ENCODE measurements around the gene NDUFS8. TPM values are rescaled to one million over a fixed set of nuclear protein-coding genes. Genes with fewer than 3 reads are reported as not detected.

Gene NDUFS8
- total and polyA plus RNA-seq, 10 of the 15 experiments (the other 5 are each of a cell fraction or from before 2014, with no cell fraction given), result 17.6 to 308 (median 120) TPM

GRCh38 chr11:68037411-68038225, 7.1 kb downstream of the NDUFS8 start (continued):
- no peak for TF ChIP-seq E4F1 (IDR thresholded peaks at IDR 0.05; ENCODE audit: borderline replicate concordance, partially characterized antibody)
- no peak for TF ChIP-seq CEBPB (IDR thresholded peaks at IDR 0.05; ENCODE audit: borderline replicate concordance in 1 of 2, low read depth in 2 of 2, low read length in 2 of 2)
- no peak for TF ChIP-seq KDM1A (IDR thresholded peaks at IDR 0.05; ENCODE audit: borderline replicate concordance)
- no peak for TF ChIP-seq ELK1 (IDR thresholded peaks at IDR 0.05; ENCODE audit: low read depth, low read length)

- Histone ChIP-seq H3K79me2 (ENCODE audit: control insufficient read depth, insufficient read depth, low read length) (peaks cover 46% of the 10 kb centered on the region), H3K4me1 (ENCODE audit: control insufficient read depth, insufficient read depth, low read length) (peaks cover 13% of the 10 kb centered on the region), H3K27me3 (replicated peaks in 1 of 2; ENCODE audit: control insufficient read depth in 2 of 2, insufficient read depth in 2 of 2, low read length in 1 of 2) (no peaks in the 10 kb centered on the region), H3K9me3 (replicated peaks; ENCODE audit: control insufficient read depth, insufficient read depth, low read length) (no peaks in the 10 kb centered on the region), H4K20me1 (ENCODE audit: control insufficient read depth, insufficient read depth) (no peaks in the 10 kb centered on the region; the same call in 1 of the 2 replicates), H3K4me3 (peak overlapping the region; percentile 99), H3K9ac (ENCODE audit: control insufficient read depth, insufficient read depth, low read length) (peak overlapping the region; percentile 79), H3K36me3 (ENCODE audit: control insufficient read depth in 2 of 2, insufficient read depth in 2 of 2, low read length in 1 of 2) (peaks cover 11 to 15% of the 10 kb centered on the region in 2 experiments; a peak in 3 of 4 replicates), H2AFZ (ENCODE audit: control insufficient read depth, low read depth, low read length) (peak overlapping the region; percentile 69), H3K27ac (ENCODE audit: control insufficient read depth, insufficient read depth) (peak overlapping the region; percentile 91), H3K4me2 (ENCODE audit: control insufficient read depth, insufficient read depth) (peak overlapping the region; percentile 85)
- DNase-seq (ENCODE audit: low read depth, low spot score), result no peak
- in situ Hi-C loops (cut with MboI), result no loop called here
- FAIRE-seq, result no peak
- ChIA-PET CTCF (interaction anchor here (2.2 kb wide), 1 partner anchor 29 kb away, joined by 5 read pairs; no protein-coding TSS in a partner anchor), POLR2A (interaction anchor here (0.5 to 2.6 kb wide), 4 partner anchors 14 to 249 kb away, joined by 3 to 11 read pairs (median 4); partner anchors contain the start of gene UNC93B1), SMC1A (ENCODE audit: uncharacterized antibody, unreplicated experiment) (interaction anchor here (0.6 to 1.3 kb wide), 2 partner anchors 78 to 89 kb away, joined by 3 read pairs; no protein-coding TSS in a partner anchor), RAD21 (ENCODE audit: unreplicated experiment) (interaction anchor here (2.0 to 4.3 kb wide), 2 partner anchors 80 to 171 kb away, joined by 4 to 23 read pairs; no protein-coding TSS in a partner anchor)
- ATAC-seq, result peak; percentile 3
- intact Hi-C loops (cut with micrococcal nuclease; ENCODE audit: unreplicated experiment), result loop anchor here (5.0 kb wide), 1 partner anchor 36 kb away; the partner anchor contains the start of gene UNC93B1
- WGBS (ENCODE audit: insufficient coverage, insufficient replicate concordance, low lambda C conversion rate, missing lambda C conversion rate), result 51% methylated on average over 13 of the region's 13 CpGs
- BruUV-seq (replicated peaks), result TSS peak; percentile 84
- TF ChIP-seq PML (IDR thresholded peaks at IDR 0.05; ENCODE audit: low read length), result no peak
- no peak for TF ChIP-seq IRF3 (IDR thresholded peaks at IDR 0.05)
- no peak for TF ChIP-seq MYC (IDR thresholded peaks at IDR 0.05; ENCODE audit: insufficient read depth, insufficient read length, insufficient replicate concordance, low read length, severe bottlenecking)
- TF ChIP-seq CHD4 (IDR thresholded peaks at IDR 0.05), result no peak
- no peak for TF ChIP-seq CREM (IDR thresholded peaks at IDR 0.05; ENCODE audit: low read depth)
- TF ChIP-seq USF1 (IDR thresholded peaks at IDR 0.05; ENCODE audit: borderline replicate concordance, extremely low read length, insufficient read depth, low read depth, low read length), result no peak
- TF ChIP-seq WRNIP1 (IDR thresholded peaks at IDR 0.05; ENCODE audit: borderline replicate concordance, low read depth, low read length), result no peak
- TF ChIP-seq KDM1A (IDR thresholded peaks at IDR 0.05; ENCODE audit: borderline replicate concordance), result no peak
Observed at GRCh38 chr11:68038226-68038717, 7.8 kb downstream of the NDUFS8 start.

All from GM12878 (cell line).